MM.1S (cell line): ENCODE measurements around the gene TSHZ3.

Experiments
- DNase-seq: peaks from one replicate; pipeline ENCODE4 v3.0.0-alpha.2; 2015
- H2AFZ ChIP-seq: fragments of 300-600 bp; sonication (generic); 2 replicates; pipeline ENCODE4 v1.6.0; 2016; ENCODE audit warnings: antibody characterized with exemption, low read length
- H3F3A ChIP-seq: fragments of 300-600 bp; sonication (generic); 2 replicates; pipeline ENCODE4 v1.6.1; 2016; ENCODE audit warnings: mild to moderate bottlenecking, antibody characterized with exemption, low read length, moderate library complexity, mixed read lengths; ENCODE audit not compliant: insufficient read depth
- H3K27ac ChIP-seq: fragments of 300-600 bp; sonication (generic); 2 replicates; pipeline ENCODE4 v1.5.1; 2016; ENCODE audit warnings: mild to moderate bottlenecking, low read length
- H3K27me3 ChIP-seq: fragments of 300-600 bp; sonication (generic); replicated peaks from 2 replicates; pipeline ENCODE4 v1.6.0; 2016; ENCODE audit warnings: low read length; ENCODE audit not compliant: insufficient read depth
- H3K36me3 ChIP-seq: fragments of 300-600 bp; sonication (generic); replicated peaks from 2 replicates; pipeline ENCODE4 v1.6.1; 2016; ENCODE audit warnings: mild to moderate bottlenecking, low read length, mixed read lengths; ENCODE audit not compliant: insufficient read depth
- H3K4me1 ChIP-seq: fragments of 300-600 bp; sonication (generic); 2 replicates; pipeline ENCODE4 v1.6.1; 2016; ENCODE audit warnings: low read length, mixed read lengths
- H3K4me2 ChIP-seq: fragments of 300-600 bp; sonication (generic); 2 replicates; pipeline ENCODE4 v1.6.0; 2016; ENCODE audit warnings: low read depth, low read length
- H3K4me3 ChIP-seq: fragments of 300-600 bp; sonication (generic); 2 replicates; pipeline ENCODE4 v1.5.1; 2016; ENCODE audit warnings: low read length, mixed read lengths
- H3K79me2 ChIP-seq: fragments of 300-600 bp; sonication (generic); 2 replicates; pipeline ENCODE4 v1.6.1; 2016; ENCODE audit warnings: mixed run types, low read length, mixed read lengths
- H3K9ac ChIP-seq: fragments of 300-600 bp; sonication (generic); 2 replicates; pipeline ENCODE4 v1.6.1; 2016; ENCODE audit warnings: low read length, mixed read lengths
- H3K9me2 ChIP-seq: fragments of 300-600 bp; sonication (generic); replicated peaks from 2 replicates; pipeline ENCODE4 v1.6.1; 2016; ENCODE audit warnings: mild to moderate bottlenecking, low read length, mixed read lengths; ENCODE audit not compliant: insufficient read depth
- H3K9me3 ChIP-seq: fragments of 300-600 bp; sonication (generic); replicated peaks from 2 replicates; pipeline ENCODE4 v1.6.1; 2016; ENCODE audit warnings: mild to moderate bottlenecking, low read length, mixed read lengths; ENCODE audit not compliant: insufficient read depth
- H4K20me1 ChIP-seq: fragments of 300-600 bp; sonication (generic); 2 replicates; pipeline ENCODE4 v1.6.1; 2016; ENCODE audit warnings: mild to moderate bottlenecking, low read length, moderate library complexity, mixed read lengths; ENCODE audit not compliant: insufficient read depth
- EZH2 ChIP-seq: fragments of 300-600 bp; sonication (generic); optimal IDR thresholded peaks from 2 replicates; pipeline ENCODE3; 2017; ENCODE audit warnings: low read depth, mild to moderate bottlenecking, antibody characterized with exemption, low read length, mixed read lengths
- EZH2phosphoT487 ChIP-seq: fragments of 300-600 bp; sonication (generic); IDR thresholded peaks from 2 replicates; pipeline ENCODE4 v1.6.1; 2018; ENCODE audit warnings: antibody characterized with exemption, low read length
- TF ChIP-seq, protein P1 (sequence below): fragments of 300-600 bp; sonication (generic); IDR thresholded peaks from 2 replicates; pipeline ENCODE4 v1.5.1; 2016; ENCODE audit warnings: antibody characterized with exemption, low read length, mixed read lengths

TSHZ3 gene

DNA sequence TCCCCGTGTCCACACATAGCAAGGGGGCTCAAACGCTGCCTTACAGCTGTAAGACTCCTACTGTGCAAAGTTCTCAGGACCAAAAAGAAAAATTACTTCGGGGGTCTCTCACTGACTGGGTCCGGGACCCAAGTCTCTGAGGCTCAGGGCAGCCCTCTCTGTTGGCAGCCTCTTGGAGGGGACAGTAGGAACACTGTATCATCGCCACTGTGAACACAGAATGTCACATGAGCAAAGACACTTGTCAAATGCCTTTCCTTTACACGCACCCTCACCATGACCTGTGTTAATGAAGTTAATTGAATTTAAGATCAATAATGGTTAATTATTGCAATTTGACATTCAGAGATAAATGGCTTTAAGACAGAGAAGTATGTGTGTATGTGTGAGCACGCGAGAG is 49.6 kb downstream of the TSHZ3 start:
- H4K20me1 ChIP-seq: no peaks in the 10 kb centered on the region

DNA sequence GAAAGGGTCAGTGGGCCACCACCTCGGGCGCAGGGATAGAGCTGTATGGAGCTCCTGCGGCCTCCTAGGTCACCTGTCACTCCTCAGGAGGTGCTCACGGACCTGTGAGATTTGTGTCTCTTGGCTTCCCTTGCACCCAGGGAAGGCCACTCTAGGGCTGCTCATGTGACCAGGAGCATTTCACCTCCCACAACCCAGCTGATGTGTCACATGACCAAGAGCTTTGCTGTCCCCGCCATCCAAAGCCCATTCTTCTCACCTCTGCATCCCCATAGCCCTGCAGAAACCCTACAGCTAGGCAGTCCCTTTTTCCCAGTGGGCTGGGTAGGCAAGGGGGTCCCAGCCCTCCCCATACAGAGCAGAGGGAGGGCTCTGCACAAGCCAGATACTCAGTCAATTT is 51.2 kb downstream of the TSHZ3 start:
- no peaks in the 10 kb centered on the region for H3K36me3 ChIP-seq
- H2AFZ ChIP-seq: no peak overlapping the region
- no peak overlapping the region for H3K4me2 ChIP-seq
- H3K27ac ChIP-seq: no peak overlapping the region
- no peaks in the 10 kb centered on the region for H3K4me1 ChIP-seq
- H3F3A ChIP-seq: no peaks in the 10 kb centered on the region
- peaks cover 54% of the 10 kb centered on the region for H3K27me3 ChIP-seq
- no peaks in the 10 kb centered on the region for H3K79me2 ChIP-seq
- DNase-seq: no peak
- no peak overlapping the region for H3K9ac ChIP-seq
- H3K4me3 ChIP-seq: no peak overlapping the region
- H4K20me1 ChIP-seq: no peaks in the 10 kb centered on the region
- no peaks in the 10 kb centered on the region for H3K9me2 ChIP-seq
- no peaks in the 10 kb centered on the region for H3K9me3 ChIP-seq
- TF ChIP-seq EZH2 (no peak), EZH2phosphoT487 (no peak)
- TF ChIP-seq, protein P1, sequence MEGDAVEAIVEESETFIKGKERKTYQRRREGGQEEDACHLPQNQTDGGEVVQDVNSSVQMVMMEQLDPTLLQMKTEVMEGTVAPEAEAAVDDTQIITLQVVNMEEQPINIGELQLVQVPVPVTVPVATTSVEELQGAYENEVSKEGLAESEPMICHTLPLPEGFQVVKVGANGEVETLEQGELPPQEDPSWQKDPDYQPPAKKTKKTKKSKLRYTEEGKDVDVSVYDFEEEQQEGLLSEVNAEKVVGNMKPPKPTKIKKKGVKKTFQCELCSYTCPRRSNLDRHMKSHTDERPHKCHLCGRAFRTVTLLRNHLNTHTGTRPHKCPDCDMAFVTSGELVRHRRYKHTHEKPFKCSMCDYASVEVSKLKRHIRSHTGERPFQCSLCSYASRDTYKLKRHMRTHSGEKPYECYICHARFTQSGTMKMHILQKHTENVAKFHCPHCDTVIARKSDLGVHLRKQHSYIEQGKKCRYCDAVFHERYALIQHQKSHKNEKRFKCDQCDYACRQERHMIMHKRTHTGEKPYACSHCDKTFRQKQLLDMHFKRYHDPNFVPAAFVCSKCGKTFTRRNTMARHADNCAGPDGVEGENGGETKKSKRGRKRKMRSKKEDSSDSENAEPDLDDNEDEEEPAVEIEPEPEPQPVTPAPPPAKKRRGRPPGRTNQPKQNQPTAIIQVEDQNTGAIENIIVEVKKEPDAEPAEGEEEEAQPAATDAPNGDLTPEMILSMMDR: no peak

More for the DNA sequence above, 49.6 kb downstream of the TSHZ3 start:
- Histone ChIP-seq H3K79me2 (no peaks in the 10 kb centered on the region), H3F3A (no peaks in the 10 kb centered on the region), H3K9me2 (no peaks in the 10 kb centered on the region), H3K9ac (no peak overlapping the region), H3K9me3 (no peaks in the 10 kb centered on the region), H3K4me1 (no peaks in the 10 kb centered on the region), H3K27ac (no peak overlapping the region), H3K27me3 (peaks cover 54% of the 10 kb centered on the region), H3K4me3 (no peak overlapping the region), H2AFZ (no peak overlapping the region), H3K36me3 (no peaks in the 10 kb centered on the region), H3K4me2 (no peak overlapping the region)
- no peak for TF ChIP-seq EZH2
- TF ChIP-seq, protein P1: no peak
- TF ChIP-seq EZH2phosphoT487: no peak
- no peak for DNase-seq

DNA sequence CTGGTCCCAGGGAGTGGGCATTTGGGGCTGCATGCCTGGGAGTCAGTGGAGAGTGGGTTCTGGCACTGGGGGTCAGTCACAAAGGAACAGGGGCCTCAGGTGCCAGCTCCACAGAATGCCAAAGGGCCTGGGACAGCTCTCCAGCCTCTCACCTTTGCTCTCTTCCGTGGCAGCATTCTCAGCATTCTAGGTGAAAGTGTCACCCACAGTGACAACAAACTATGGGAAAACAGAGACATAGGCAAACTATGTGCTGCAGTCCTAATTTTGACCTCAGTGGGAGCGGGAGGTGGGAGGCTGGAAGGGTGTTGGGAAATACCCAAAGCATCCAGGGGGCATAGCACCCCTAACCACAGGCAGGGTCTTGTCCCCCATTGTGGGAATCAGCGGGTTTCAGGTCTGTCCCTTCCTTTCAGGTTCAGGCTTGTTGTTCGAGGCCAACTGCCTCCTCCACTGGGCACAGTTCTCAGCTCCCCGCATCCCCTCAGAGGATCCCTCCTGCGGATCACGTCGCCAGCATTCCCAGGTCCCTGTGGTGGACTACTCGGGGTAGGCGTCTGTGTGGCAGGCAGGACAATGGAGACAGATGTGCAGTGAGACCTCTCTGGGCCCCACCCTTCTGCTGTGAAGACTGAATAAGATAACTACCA is 52.4 kb downstream of the TSHZ3 start:
- no peak overlapping the region for H3K27ac ChIP-seq
- no peaks in the 10 kb centered on the region for H3F3A ChIP-seq
- H3K27me3 ChIP-seq: peaks cover 50% of the 10 kb centered on the region
- TF ChIP-seq EZH2phosphoT487: no peak
- TF ChIP-seq, protein P1: no peak
- TF ChIP-seq EZH2: no peak
- no peaks in the 10 kb centered on the region for H3K36me3 ChIP-seq
- no peak for DNase-seq
- H3K9me2 ChIP-seq: no peaks in the 10 kb centered on the region
- no peaks in the 10 kb centered on the region for H3K9me3 ChIP-seq
- H3K4me2 ChIP-seq: no peak overlapping the region
- no peaks in the 10 kb centered on the region for H3K4me1 ChIP-seq
- H4K20me1 ChIP-seq: no peaks in the 10 kb centered on the region
- no peaks in the 10 kb centered on the region for H3K79me2 ChIP-seq
- no peak overlapping the region for H3K4me3 ChIP-seq
- H2AFZ ChIP-seq: no peak overlapping the region
- H3K9ac ChIP-seq: no peak overlapping the region
